Measurements from ENCODE around the gene ZBTB17. TPM values are rescaled to one million over a fixed set of nuclear protein-coding genes. Genes with fewer than 3 reads are reported as not detected.

Gene ZBTB17
- total and polyA plus RNA-seq, 2 of the 8 experiments (the other 6 are each of a cell fraction or from before 2014, with no cell fraction given), result 24.7 to 36.2 TPM

DNA sequence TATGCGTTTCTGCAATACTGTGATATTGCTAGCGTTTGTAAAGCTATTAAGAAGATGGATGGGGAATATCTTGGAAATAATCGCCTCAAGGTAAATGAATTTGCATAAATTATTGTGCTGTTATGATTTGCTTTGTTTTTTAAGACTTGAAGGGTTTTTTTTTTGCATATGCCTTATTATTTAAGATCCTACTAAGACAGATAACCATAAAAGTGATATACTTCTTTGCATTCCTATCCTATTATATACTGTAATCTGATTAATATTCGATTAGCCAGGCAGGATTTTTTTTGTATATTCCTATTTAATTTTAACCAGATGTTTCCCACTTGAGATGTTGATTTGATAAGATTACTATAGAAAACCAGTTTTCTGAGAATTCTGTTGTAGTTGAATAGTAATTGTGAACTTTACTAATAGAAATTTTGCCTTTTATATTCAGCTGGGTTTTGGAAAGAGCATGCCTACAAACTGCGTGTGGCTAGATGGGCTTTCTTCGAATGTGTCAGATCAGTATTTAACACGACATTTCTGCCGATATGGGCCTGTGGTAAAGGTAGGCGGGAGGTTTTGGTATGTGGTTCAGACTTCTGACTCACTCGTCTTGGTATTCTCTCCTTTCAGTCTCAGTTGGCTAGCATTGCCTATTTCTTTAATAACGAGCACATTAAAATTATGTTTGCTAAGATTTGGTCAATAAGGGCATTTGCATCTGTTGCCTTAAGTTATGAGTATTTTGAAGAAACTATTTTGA, 56.8 kb downstream of the ZBTB17 start (continued):
- TF ChIP-seq, protein P1, sequence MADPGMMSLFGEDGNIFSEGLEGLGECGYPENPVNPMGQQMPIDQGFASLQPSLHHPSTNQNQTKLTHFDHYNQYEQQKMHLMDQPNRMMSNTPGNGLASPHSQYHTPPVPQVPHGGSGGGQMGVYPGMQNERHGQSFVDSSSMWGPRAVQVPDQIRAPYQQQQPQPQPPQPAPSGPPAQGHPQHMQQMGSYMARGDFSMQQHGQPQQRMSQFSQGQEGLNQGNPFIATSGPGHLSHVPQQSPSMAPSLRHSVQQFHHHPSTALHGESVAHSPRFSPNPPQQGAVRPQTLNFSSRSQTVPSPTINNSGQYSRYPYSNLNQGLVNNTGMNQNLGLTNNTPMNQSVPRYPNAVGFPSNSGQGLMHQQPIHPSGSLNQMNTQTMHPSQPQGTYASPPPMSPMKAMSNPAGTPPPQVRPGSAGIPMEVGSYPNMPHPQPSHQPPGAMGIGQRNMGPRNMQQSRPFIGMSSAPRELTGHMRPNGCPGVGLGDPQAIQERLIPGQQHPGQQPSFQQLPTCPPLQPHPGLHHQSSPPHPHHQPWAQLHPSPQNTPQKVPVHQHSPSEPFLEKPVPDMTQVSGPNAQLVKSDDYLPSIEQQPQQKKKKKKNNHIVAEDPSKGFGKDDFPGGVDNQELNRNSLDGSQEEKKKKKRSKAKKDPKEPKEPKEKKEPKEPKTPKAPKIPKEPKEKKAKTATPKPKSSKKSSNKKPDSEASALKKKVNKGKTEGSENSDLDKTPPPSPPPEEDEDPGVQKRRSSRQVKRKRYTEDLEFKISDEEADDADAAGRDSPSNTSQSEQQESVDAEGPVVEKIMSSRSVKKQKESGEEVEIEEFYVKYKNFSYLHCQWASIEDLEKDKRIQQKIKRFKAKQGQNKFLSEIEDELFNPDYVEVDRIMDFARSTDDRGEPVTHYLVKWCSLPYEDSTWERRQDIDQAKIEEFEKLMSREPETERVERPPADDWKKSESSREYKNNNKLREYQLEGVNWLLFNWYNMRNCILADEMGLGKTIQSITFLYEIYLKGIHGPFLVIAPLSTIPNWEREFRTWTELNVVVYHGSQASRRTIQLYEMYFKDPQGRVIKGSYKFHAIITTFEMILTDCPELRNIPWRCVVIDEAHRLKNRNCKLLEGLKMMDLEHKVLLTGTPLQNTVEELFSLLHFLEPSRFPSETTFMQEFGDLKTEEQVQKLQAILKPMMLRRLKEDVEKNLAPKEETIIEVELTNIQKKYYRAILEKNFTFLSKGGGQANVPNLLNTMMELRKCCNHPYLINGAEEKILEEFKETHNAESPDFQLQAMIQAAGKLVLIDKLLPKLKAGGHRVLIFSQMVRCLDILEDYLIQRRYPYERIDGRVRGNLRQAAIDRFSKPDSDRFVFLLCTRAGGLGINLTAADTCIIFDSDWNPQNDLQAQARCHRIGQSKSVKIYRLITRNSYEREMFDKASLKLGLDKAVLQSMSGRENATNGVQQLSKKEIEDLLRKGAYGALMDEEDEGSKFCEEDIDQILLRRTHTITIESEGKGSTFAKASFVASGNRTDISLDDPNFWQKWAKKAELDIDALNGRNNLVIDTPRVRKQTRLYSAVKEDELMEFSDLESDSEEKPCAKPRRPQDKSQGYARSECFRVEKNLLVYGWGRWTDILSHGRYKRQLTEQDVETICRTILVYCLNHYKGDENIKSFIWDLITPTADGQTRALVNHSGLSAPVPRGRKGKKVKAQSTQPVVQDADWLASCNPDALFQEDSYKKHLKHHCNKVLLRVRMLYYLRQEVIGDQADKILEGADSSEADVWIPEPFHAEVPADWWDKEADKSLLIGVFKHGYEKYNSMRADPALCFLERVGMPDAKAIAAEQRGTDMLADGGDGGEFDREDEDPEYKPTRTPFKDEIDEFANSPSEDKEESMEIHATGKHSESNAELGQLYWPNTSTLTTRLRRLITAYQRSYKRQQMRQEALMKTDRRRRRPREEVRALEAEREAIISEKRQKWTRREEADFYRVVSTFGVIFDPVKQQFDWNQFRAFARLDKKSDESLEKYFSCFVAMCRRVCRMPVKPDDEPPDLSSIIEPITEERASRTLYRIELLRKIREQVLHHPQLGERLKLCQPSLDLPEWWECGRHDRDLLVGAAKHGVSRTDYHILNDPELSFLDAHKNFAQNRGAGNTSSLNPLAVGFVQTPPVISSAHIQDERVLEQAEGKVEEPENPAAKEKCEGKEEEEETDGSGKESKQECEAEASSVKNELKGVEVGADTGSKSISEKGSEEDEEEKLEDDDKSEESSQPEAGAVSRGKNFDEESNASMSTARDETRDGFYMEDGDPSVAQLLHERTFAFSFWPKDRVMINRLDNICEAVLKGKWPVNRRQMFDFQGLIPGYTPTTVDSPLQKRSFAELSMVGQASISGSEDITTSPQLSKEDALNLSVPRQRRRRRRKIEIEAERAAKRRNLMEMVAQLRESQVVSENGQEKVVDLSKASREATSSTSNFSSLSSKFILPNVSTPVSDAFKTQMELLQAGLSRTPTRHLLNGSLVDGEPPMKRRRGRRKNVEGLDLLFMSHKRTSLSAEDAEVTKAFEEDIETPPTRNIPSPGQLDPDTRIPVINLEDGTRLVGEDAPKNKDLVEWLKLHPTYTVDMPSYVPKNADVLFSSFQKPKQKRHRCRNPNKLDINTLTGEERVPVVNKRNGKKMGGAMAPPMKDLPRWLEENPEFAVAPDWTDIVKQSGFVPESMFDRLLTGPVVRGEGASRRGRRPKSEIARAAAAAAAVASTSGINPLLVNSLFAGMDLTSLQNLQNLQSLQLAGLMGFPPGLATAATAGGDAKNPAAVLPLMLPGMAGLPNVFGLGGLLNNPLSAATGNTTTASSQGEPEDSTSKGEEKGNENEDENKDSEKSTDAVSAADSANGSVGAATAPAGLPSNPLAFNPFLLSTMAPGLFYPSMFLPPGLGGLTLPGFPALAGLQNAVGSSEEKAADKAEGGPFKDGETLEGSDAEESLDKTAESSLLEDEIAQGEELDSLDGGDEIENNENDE (IDR thresholded peaks at IDR 0.05; ENCODE audit: insufficient replicate concordance, low read length), result no peak
- TF ChIP-seq RFX5 (IDR thresholded peaks at IDR 0.05; ENCODE audit: borderline replicate concordance, low read depth, low read length) (no peak), RNF2 (IDR thresholded peaks at IDR 0.05; ENCODE audit: borderline replicate concordance, low read depth, low read length, missing control alignments, poor library complexity, severe bottlenecking) (no peak), EGR1 (IDR thresholded peaks at IDR 0.05; ENCODE audit: borderline replicate concordance, low read depth, low read length) (no peak), PHF8 (conservative IDR thresholded peaks at IDR 0.05; ENCODE audit: low read depth, low read length) (no peak)

Measured in H1 (cell line).